GM06990 (cell line): ENCODE data around the gene NRROS.

Experiments
- DNase-seq: peaks from one replicate; pipeline ENCODE4 v3.0.0-alpha.2; 2011; ENCODE audit not compliant: insufficient read length; ENCODE audit errors: extremely low read depth
- H3K27me3 ChIP-seq: replicated peaks from 2 replicates; pipeline ENCODE4 v1.6.0; 2011; ENCODE audit warnings: low read length; ENCODE audit not compliant: control insufficient read depth, insufficient read depth
- H3K36me3 ChIP-seq: 2 replicates; pipeline ENCODE4 v1.5.1; 2011; ENCODE audit warnings: low read length; ENCODE audit not compliant: control insufficient read depth, insufficient read depth
- H3K4me3 ChIP-seq: replicated peaks from 2 replicates; pipeline ENCODE4 v1.5.1; 2011; ENCODE audit warnings: low read depth, mild to moderate bottlenecking, control low read depth, low read length
- CTCF ChIP-seq: IDR thresholded peaks from 2 replicates; pipeline ENCODE4 v1.5.1; 2011; ENCODE audit warnings: low read length, control low read depth, mild to moderate bottlenecking, inconsistent platforms; ENCODE audit not compliant: insufficient read depth, poor library complexity, severe bottlenecking

NRROS gene

DNA sequence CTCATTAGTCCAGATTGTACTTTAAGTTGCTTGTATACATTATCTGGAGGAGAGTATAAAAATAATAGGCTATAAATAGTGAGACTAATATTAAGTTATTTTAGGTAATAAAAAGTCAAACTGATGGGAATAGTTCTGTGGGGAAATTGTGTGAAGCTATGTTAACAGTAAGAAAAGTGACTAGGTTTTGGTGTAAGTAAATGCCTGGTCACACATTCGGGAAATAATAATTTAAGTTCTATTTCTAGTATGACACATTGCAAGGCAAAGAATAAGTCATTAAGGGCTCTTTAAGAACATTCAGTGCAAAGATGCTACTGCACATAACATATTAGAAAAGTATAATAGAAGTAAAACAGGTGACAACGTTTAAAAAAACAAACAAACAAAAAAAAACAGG lies 18.8 kb upstream of the NRROS start:
- Histone ChIP-seq H3K36me3 (no peaks in the 10 kb centered on the region), H3K4me3 (no peak overlapping the region), H3K27me3 (no peaks in the 10 kb centered on the region)
- TF ChIP-seq CTCF: no peak
- DNase-seq: no peak

- TF ChIP-seq CTCF: no peak
- Histone ChIP-seq H3K36me3 (no peaks in the 10 kb centered on the region), H3K4me3 (no peak overlapping the region), H3K27me3 (no peaks in the 10 kb centered on the region)
- no peak for DNase-seq
Observed at GRCh38 chr3:196621611-196622010, 17.9 kb upstream of the NRROS start.

GRCh38 chr3:196624067-196624790 lies 15.3 kb upstream of the NRROS start:
- Histone ChIP-seq H3K36me3 (no peaks in the 10 kb centered on the region), H3K27me3 (no peaks in the 10 kb centered on the region), H3K4me3 (no peak overlapping the region)
- no peak for DNase-seq
- no peak for TF ChIP-seq CTCF

DNA sequence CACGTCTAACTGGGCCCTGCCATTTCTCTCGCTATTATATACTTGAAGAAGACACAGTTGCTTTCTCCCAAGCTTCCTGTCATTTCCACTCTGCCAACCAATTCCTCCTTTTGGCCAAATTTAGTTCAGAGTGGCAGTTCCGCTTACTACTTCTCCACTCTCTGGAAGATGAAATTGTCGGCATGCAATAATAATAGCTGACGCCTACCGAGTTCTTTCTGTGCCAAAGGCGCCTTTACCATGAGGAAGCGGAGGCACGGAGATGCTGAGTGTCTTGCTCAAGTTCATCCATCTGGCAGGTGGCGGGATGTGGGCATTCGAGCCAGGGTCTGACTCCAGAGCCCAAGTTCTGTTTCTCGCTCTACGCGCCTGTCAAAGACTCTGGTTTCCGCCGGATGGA lies 14.6 kb upstream of the NRROS start:
- no peak for DNase-seq
- Histone ChIP-seq H3K27me3 (no peaks in the 10 kb centered on the region), H3K36me3 (no peaks in the 10 kb centered on the region), H3K4me3 (no peak overlapping the region)
- no peak for TF ChIP-seq CTCF

DNA sequence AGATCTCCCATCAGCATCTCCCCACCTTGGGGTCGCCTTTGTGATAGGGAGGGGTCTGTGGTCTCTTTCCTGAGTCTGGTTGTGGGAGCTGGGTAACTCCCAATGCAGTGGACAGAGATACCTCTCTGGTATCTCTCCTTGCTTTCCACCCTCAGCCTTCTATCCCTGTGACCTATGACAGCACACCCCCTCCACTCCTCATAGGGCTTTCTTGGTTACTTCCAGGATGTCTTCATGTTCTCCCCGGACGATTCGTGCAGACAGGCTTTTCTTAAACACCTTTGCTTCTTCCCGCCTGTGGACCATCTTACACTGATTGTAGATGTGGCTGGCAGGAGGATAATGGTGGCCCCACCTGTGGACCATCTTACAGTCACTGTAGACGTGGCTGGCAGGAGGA lies 14.2 kb upstream of the NRROS start:
- no peak for TF ChIP-seq CTCF
- H3K27me3 ChIP-seq: no peaks in the 10 kb centered on the region
- no peak for DNase-seq
- no peaks in the 10 kb centered on the region for H3K36me3 ChIP-seq
- no peak overlapping the region for H3K4me3 ChIP-seq

DNA sequence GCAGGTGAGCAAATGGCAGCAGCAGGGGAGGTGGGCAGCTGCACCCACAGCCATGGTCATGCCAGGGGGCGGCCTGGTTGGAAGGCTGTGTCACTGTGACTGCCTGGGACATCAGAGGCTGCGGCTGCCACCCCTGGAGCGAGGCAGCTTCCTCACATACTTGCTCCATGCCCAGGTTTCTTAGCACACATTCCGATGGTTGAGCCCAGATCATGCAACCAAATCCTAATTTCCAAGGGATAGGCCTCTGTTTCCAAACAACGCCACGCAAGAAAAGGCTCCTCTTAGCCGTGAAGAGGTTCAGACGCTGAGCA lies 11.6 kb upstream of the NRROS start:
- H3K27me3 ChIP-seq: no peaks in the 10 kb centered on the region
- H3K36me3 ChIP-seq: no peaks in the 10 kb centered on the region
- no peak for DNase-seq
- no peak for TF ChIP-seq CTCF
- H3K4me3 ChIP-seq: no peak overlapping the region
